HFFc6 (cell line): Measurements from ENCODE around the gene MZF1. TPM values are rescaled to one million over a fixed set of nuclear protein-coding genes. Genes with fewer than 3 reads are reported as not detected.

Source experiments
- DNase-seq: peaks from one replicate; pipeline ENCODE4 v3.0.0-alpha.2; 2018
- H3K27ac Mint-ChIP-seq: 2 replicates; pipeline ENCODE4 v1.8.0; 2020; ENCODE audit warnings: mild to moderate bottlenecking, mixed read lengths
- H3K27me3 Mint-ChIP-seq: 2 replicates; pipeline ENCODE4 v1.8.0; 2021; ENCODE audit warnings: mild to moderate bottlenecking, moderate library complexity, mixed read lengths; ENCODE audit not compliant: insufficient read depth
- H3K36me3 Mint-ChIP-seq: 2 replicates; pipeline ENCODE4 v1.8.0; 2021; ENCODE audit warnings: low read depth, mixed read lengths
- H3K4me1 Mint-ChIP-seq: 2 replicates; pipeline ENCODE4 v1.8.0; 2020; ENCODE audit warnings: low read depth, mixed read lengths
- H3K4me3 Mint-ChIP-seq: 2 replicates; pipeline ENCODE4 v1.8.0; 2020; ENCODE audit warnings: mild to moderate bottlenecking, moderate library complexity, mixed read lengths
- H3K9me3 Mint-ChIP-seq: 2 replicates; pipeline ENCODE4 v1.8.0; 2020; ENCODE audit warnings: mild to moderate bottlenecking, mixed read lengths
- microRNA-seq: library from miRNA; unstranded; fragments of <30 nt; microRNA quantifications from one replicate; pipeline ENCODE4, GENCODE V29; 2019
- total RNA-seq, 6 experiments: library from RNA; stranded (reverse); fragmentation: NEBNext Ultra II Directional; extraction: Animal tissue kit (Norgen Biotek cat#: 25700); gene quantifications; 2 replicates in 1 of 6; 3 replicates in 5 of 6; pipeline ENCODE4 v1.2.3, GENCODE V29; 2021
- TF ChIP-seq, protein P1 (sequence below): fragments of 200-600 bp; sonication (generic); IDR thresholded peaks from 2 replicates; pipeline ENCODE4 v1.5.0; 2021; ENCODE audit warnings: antibody characterized with exemption, mild to moderate bottlenecking

The MZF1 gene
- total RNA-seq, 6 experiments from 2014 or later: 8.3 to 12.4 (median 9.3) TPM

DNA sequence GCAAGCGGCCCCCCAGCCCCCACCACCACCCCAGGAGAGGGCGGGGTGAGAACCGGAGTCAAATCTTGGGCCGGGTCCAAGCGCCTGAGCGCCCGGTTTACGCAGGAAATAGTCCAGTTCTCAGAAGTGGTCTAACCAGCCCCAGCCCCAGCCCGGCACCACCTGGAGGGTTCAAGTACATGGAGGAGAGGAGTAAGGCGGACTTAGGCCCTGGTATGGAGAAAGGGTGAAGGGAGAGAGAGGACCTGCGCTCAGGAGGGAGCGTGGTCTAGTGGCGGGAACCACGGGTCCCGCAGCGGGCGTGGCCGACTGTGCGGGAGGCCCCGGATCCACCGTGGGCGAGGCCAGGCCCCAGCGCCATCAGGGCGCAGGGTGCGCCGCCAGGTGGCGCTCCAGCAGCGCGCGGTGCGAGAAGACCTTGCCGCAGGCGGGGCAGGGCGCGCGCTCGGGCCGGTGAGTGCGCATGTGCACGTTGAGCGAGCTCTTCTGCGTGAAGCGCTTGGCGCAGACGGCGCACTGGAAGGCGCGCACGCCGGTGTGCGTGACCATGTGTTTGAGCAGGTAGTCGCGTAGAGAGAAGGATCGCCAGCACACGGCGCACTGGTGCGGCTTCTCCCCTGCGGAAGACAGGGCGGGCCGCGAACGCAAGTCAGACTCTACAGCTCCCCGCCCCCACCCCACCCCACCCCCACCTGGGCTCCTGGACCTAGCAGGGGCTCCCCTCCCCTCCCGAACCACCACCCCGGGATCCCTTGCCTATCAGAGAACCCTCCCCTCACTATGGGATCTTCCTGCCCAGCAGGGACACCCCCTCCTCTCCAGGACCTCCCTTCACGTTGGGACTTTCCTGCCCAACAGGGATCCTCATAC is 59.2 kb downstream of the MZF1 start:
- H3K27ac Mint-ChIP-seq: peak overlapping the region; percentile 40; the same call in 1 of the 2 replicates

DNA sequence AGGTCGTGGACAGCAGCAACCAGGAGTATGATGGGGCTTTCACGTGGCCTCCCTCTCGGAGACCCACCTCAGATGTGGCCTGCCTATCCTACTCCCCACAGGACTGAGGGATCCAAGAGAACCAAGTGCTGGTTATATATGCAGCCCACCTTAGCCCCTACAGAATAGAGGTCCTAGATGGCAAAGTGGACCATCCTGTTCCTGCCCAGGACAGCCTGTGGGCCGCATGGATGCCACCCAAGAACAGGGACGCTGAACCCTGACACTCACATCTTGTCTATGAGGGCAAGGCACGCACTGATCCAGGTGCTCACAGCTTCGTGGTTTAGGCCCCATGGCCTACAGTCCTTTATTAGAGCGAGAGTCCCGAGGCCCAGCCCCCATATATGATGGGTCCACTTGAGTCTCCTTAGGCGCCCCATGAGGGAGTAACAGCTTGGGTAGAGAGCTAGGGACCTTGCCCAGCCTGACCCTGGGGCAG is 59.9 kb downstream of the MZF1 start:
- H3K36me3 Mint-ChIP-seq: peaks cover 5% of the 10 kb centered on the region
- no peak overlapping the region for H3K4me3 Mint-ChIP-seq
- H3K9me3 Mint-ChIP-seq: no peaks in the 10 kb centered on the region
- TF ChIP-seq, protein P1, sequence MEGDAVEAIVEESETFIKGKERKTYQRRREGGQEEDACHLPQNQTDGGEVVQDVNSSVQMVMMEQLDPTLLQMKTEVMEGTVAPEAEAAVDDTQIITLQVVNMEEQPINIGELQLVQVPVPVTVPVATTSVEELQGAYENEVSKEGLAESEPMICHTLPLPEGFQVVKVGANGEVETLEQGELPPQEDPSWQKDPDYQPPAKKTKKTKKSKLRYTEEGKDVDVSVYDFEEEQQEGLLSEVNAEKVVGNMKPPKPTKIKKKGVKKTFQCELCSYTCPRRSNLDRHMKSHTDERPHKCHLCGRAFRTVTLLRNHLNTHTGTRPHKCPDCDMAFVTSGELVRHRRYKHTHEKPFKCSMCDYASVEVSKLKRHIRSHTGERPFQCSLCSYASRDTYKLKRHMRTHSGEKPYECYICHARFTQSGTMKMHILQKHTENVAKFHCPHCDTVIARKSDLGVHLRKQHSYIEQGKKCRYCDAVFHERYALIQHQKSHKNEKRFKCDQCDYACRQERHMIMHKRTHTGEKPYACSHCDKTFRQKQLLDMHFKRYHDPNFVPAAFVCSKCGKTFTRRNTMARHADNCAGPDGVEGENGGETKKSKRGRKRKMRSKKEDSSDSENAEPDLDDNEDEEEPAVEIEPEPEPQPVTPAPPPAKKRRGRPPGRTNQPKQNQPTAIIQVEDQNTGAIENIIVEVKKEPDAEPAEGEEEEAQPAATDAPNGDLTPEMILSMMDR: no peak
- peaks cover 9% of the 10 kb centered on the region for H3K27me3 Mint-ChIP-seq
- DNase-seq: no peak
- peaks cover 12% of the 10 kb centered on the region for H3K4me1 Mint-ChIP-seq
- H3K27ac Mint-ChIP-seq: no peak overlapping the region

More for the DNA sequence above, 59.2 kb downstream of the MZF1 start:
- peaks cover 13% of the 10 kb centered on the region for H3K4me1 Mint-ChIP-seq
- peaks cover 5% of the 10 kb centered on the region for H3K36me3 Mint-ChIP-seq
- peak; percentile 42 for DNase-seq
- no peaks in the 10 kb centered on the region for H3K9me3 Mint-ChIP-seq
- TF ChIP-seq, protein P1: peak; percentile 89
- H3K4me3 Mint-ChIP-seq: peak overlapping the region; percentile 56; the same call in 1 of the 2 replicates
- peaks cover 9% of the 10 kb centered on the region for H3K27me3 Mint-ChIP-seq

Small RNA genes within 50 kb of the gene (microRNA-seq; reads per million reads assigned to microRNA genes)
- 2.3 reads per million for gene MIR6807

Other genes starting within 250 kb of the MZF1 start
- gene ZSCAN22, start 246.3 kb downstream of the MZF1 start, total RNA-seq: 1 to 10 TPM; 2.5 to 3.0 (median 2.8) TPM
- gene A1BG, start 219.8 kb downstream of the MZF1 start, total RNA-seq: 10 to 100 TPM; 21.2 to 36.9 (median 25.4) TPM
- gene ZNF497, start 210.6 kb downstream of the MZF1 start, total RNA-seq: under 1 TPM; 0.16 to 0.35 (median 0.27) TPM
- gene ZNF837, start 192.3 kb downstream of the MZF1 start, total RNA-seq: 1 to 10 TPM in 2 of 6 experiments, under 1 TPM in 4; 0.63 to 1.3 (median 0.75) TPM
- gene RPS5, start 186.1 kb downstream of the MZF1 start, total RNA-seq: 1,000 to 10,000 TPM in 4 of 6 experiments, 100 to 1,000 TPM in 2; 958 to 1,072 (median 1,017) TPM
- under 1 TPM in 2 of 6 experiments, not detected in 4; 0.26 to 0.39 TPM for gene RNF225, start 177.7 kb downstream of the MZF1 start, total RNA-seq
- 10 to 100 TPM; 13.3 to 15.0 (median 14.0) TPM for gene ZNF584, start 164.7 kb downstream of the MZF1 start, total RNA-seq
- 1 to 10 TPM; 4.0 to 5.2 (median 4.5) TPM for gene ZNF132, start 133.2 kb downstream of the MZF1 start, total RNA-seq
- 1 to 10 TPM; 3.8 to 5.9 (median 4.7) TPM for gene ZNF324B, start 121.7 kb downstream of the MZF1 start, total RNA-seq
- 1 to 10 TPM; 5.6 to 7.5 (median 6.8) TPM for gene ZNF324, start 106.3 kb downstream of the MZF1 start, total RNA-seq
- gene ZNF446, start 97.0 kb downstream of the MZF1 start, total RNA-seq: 1 to 10 TPM; 5.7 to 6.9 (median 6.2) TPM
- gene SLC27A5, start 61.3 kb downstream of the MZF1 start, total RNA-seq: 1 to 10 TPM; 2.0 to 5.7 (median 2.6) TPM
- gene ZBTB45, start 53.5 kb downstream of the MZF1 start, total RNA-seq: 10 to 100 TPM; 15.0 to 17.4 (median 16.7) TPM
- gene TRIM28, start 29.3 kb downstream of the MZF1 start, total RNA-seq: 100 to 1,000 TPM; 376 to 529 (median 445) TPM
- gene CHMP2A, start 18.2 kb downstream of the MZF1 start, total RNA-seq: 100 to 1,000 TPM; 100 to 126 (median 120) TPM
- 100 to 1,000 TPM in 5 of 6 experiments, 10 to 100 TPM in 1; 91.5 to 114 (median 106) TPM for gene UBE2M, start 14.7 kb downstream of the MZF1 start, total RNA-seq